ENCODE measurements around the gene CFC1B.
"Not testable (repeated sequence)": the region's sequence is repeated elsewhere in the genome, so short reads cannot be mapped to it uniquely, and the experiment has no call there.

- TF ChIP-seq CTCF, POLR2A, POLR2AphosphoS5 (IDR thresholded peaks at IDR 0.05): not testable (repeated sequence)
Measured at GRCh38 chr2:130509228-130509627, 11.8 kb upstream of the CFC1B start, which contains the start of gene POTEI.
